ENCODE results near the gene SPAM1.

Gene SPAM1

GRCh38 chr7:123945938-123946337, 20.9 kb downstream of the SPAM1 start:
- no peak for TF ChIP-seq CTCF (conservative IDR thresholded peaks at IDR 0.05; ENCODE audit: control insufficient read depth, insufficient read depth, low read depth, low read length)
- DNase-seq (ENCODE audit: low read depth): no peak
- no peak overlapping the region for H3K4me3 ChIP-seq (ENCODE audit: control insufficient read depth, low read depth, low read length)

- H3K4me3 ChIP-seq (ENCODE audit: control insufficient read depth, low read depth, low read length): no peak overlapping the region
- TF ChIP-seq CTCF (conservative IDR thresholded peaks at IDR 0.05; ENCODE audit: control insufficient read depth, insufficient read depth, low read depth, low read length): no peak
- DNase-seq (ENCODE audit: low read depth): no peak
These were observed 23.1 kb downstream of the SPAM1 start for GRCh38 chr7:123948136-123948535.

GRCh38 chr7:123958186-123958703, 33.2 kb downstream of the SPAM1 start:
- no peak for TF ChIP-seq CTCF (conservative IDR thresholded peaks at IDR 0.05; ENCODE audit: control insufficient read depth, insufficient read depth, low read depth, low read length)
- no peak overlapping the region for H3K4me3 ChIP-seq (ENCODE audit: control insufficient read depth, low read depth, low read length)

GRCh38 chr7:123961771-123962170, 36.7 kb downstream of the SPAM1 start:
- no peak for DNase-seq (ENCODE audit: low read depth)
- no peak overlapping the region for H3K4me3 ChIP-seq (ENCODE audit: control insufficient read depth, low read depth, low read length)
- no peak for TF ChIP-seq CTCF (conservative IDR thresholded peaks at IDR 0.05; ENCODE audit: control insufficient read depth, insufficient read depth, low read depth, low read length)

More at GRCh38 chr7:123958186-123958703, 33.2 kb downstream of the SPAM1 start:
- DNase-seq (ENCODE audit: low read depth): peak; percentile 5

GRCh38 chr7:123966936-123967335, 41.9 kb downstream of the SPAM1 start:
- no peak for DNase-seq (ENCODE audit: low read depth)
- no peak for TF ChIP-seq CTCF (conservative IDR thresholded peaks at IDR 0.05; ENCODE audit: control insufficient read depth, insufficient read depth, low read depth, low read length)

GRCh38 chr7:123972045-123972444, 47.0 kb downstream of the SPAM1 start:
- TF ChIP-seq CTCF (conservative IDR thresholded peaks at IDR 0.05; ENCODE audit: control insufficient read depth, insufficient read depth, low read depth, low read length): no peak
- H3K4me3 ChIP-seq (ENCODE audit: control insufficient read depth, low read depth, low read length): no peak overlapping the region
- DNase-seq (ENCODE audit: low read depth): no peak

More at GRCh38 chr7:123966936-123967335, 41.9 kb downstream of the SPAM1 start:
- H3K4me3 ChIP-seq (ENCODE audit: control insufficient read depth, low read depth, low read length): no peak overlapping the region

- TF ChIP-seq CTCF (conservative IDR thresholded peaks at IDR 0.05; ENCODE audit: control insufficient read depth, insufficient read depth, low read depth, low read length): no peak
- no peak overlapping the region for H3K4me3 ChIP-seq (ENCODE audit: control insufficient read depth, low read depth, low read length)
- DNase-seq (ENCODE audit: low read depth): no peak
These were observed 47.8 kb downstream of the SPAM1 start for GRCh38 chr7:123972831-123973230.
